HepG2 (cell line): ENCODE measurements around the gene FAM168A. TPM values are rescaled to one million over a fixed set of nuclear protein-coding genes. Genes with fewer than 3 reads are reported as not detected.

Experiments used
- ATAC-seq: fragments of 200-7000 bp; cut with Tn5 transposase; 3 replicates; pipeline ENCODE4 v1.9.1; 2020; ENCODE audit warnings: mild to moderate bottlenecking, moderate library complexity
- BruUV-seq: library from RNA; stranded (reverse); fragments of 400-500 nt; replicated peaks from 2 replicates; lab custom pipeline; 2021; lab: Mats Ljungman, UMichigan
- CTCF ChIA-PET: fragments of 300-600 bp; formaldehyde crosslinking; extraction: SDS; loops from one replicate; lab custom pipeline; 2021; ENCODE audit warnings: low total read pairs, inconsistent platforms, low intra/inter-chr PET ratio; lab: Yijun Ruan, JAX
- POLR2A ChIA-PET: fragments of 350-600 bp; sonication (Branson Sonifier 250); formaldehyde crosslinking; loops from one replicate; lab custom pipeline; 2020; ENCODE audit warnings: antibody characterized with exemption, inconsistent platforms; lab: Yijun Ruan, JAX
- DNase-seq: peaks from one replicate; pipeline ENCODE4 v3.0.0-alpha.2; 2015; ENCODE audit warnings: low spot score
- FAIRE-seq: peaks from 3 replicates; lab custom pipeline; 2011; peaks lifted over from hg19 to GRCh38; lab: Jason Lieb, UNC
- H2AFZ ChIP-seq: one replicate; pipeline ENCODE4 v1.6.1; 2011; ENCODE audit warnings: low read length, inconsistent platforms
- H3K27ac ChIP-seq: fragments of 300-600 bp; 3 replicates; pipeline ENCODE4 v1.8.0; 2011; ENCODE audit warnings: mixed run types, mild to moderate bottlenecking, mixed read lengths, low read length, inconsistent platforms; ENCODE audit not compliant: insufficient read depth; ENCODE audit errors: extremely low read length
- H3K27me3 ChIP-seq, 2 experiments: fragments of 200-600 bp in 1 of 2; 2 replicates in 1 of 2; 3 replicates in 1 of 2; pipeline versions ENCODE4 v1.6.0 to v1.8.0; 2011; ENCODE audit warnings: low read length in 2 of 2, mild to moderate bottlenecking in 2 of 2, moderate library complexity in 2 of 2, inconsistent platforms in 1 of 2; ENCODE audit not compliant: insufficient read depth in 2 of 2, control insufficient read depth in 1 of 2
- H3K36me3 ChIP-seq, 2 experiments: fragments of 200-600 bp in 1 of 2; replicated peaks in 1 of 2; 2 replicates in 1 of 2; 3 replicates in 1 of 2; pipeline versions ENCODE4 v1.5.1 to v1.8.0; 2011; ENCODE audit warnings: low read length in 2 of 2, inconsistent platforms in 1 of 2; ENCODE audit not compliant: insufficient read depth in 2 of 2, control insufficient read depth in 1 of 2
- H3K4me1 ChIP-seq: 2 replicates; pipeline ENCODE4 v1.5.1; 2012; ENCODE audit warnings: low read length, inconsistent platforms; ENCODE audit not compliant: insufficient read depth
- H3K4me2 ChIP-seq: 2 replicates; pipeline ENCODE4 v1.6.0; 2011; ENCODE audit warnings: low read depth, low read length, inconsistent platforms
- H3K4me3 ChIP-seq, 3 experiments: fragments of 200-600 bp in 1 of 3; sonication (generic), shearing (Covaris generic) in 1 of 3; replicated peaks in 1 of 3; 2 replicates each; pipeline ENCODE4 v1.5.1; 2011 to 2016; ENCODE audit warnings: low read length in 3 of 3, inconsistent platforms in 2 of 3, low read depth in 2 of 3, mild to moderate bottlenecking in 2 of 3, control low read depth in 1 of 3, mixed read lengths in 1 of 3; ENCODE audit not compliant: insufficient read depth in 1 of 3
- H3K79me2 ChIP-seq: one replicate; pipeline ENCODE4 v1.6.1; 2011; ENCODE audit warnings: low read length, inconsistent platforms; ENCODE audit not compliant: insufficient read depth
- H3K9ac ChIP-seq: 2 replicates; pipeline ENCODE4 v1.6.0; 2011; ENCODE audit warnings: mild to moderate bottlenecking, low read depth, low read length, inconsistent platforms; ENCODE audit not compliant: insufficient read depth
- H3K9me3 ChIP-seq: 2 replicates; pipeline ENCODE4 v1.5.1; 2012; ENCODE audit warnings: mild to moderate bottlenecking, low read length
- H4K20me1 ChIP-seq: 2 replicates; pipeline ENCODE4 v1.6.0; 2011; ENCODE audit warnings: inconsistent platforms, mild to moderate bottlenecking, low read length, moderate library complexity; ENCODE audit not compliant: insufficient read depth
- AGO1 ChIP-seq: fragments of 200-400 bp; formaldehyde crosslinking; IDR thresholded peaks from 2 replicates; pipeline ENCODE4 v1.6.1; 2017; ENCODE audit warnings: mild to moderate bottlenecking, low read depth, low read length, moderate library complexity; ENCODE audit not compliant: poor library complexity, severe bottlenecking
- BCL6 ChIP-seq: IDR thresholded peaks from 2 replicates; pipeline ENCODE4 v1.6.1; 2016; ENCODE audit warnings: missing genetic modification reagents, missing compliant biosample characterization
- KLF12 ChIP-seq: sonication (generic); formaldehyde crosslinking; IDR thresholded peaks from 2 replicates; pipeline ENCODE4 v1.4.0; 2020; ENCODE audit warnings: missing genetic modification reagents, borderline replicate concordance
- PHF8 ChIP-seq: sonication (generic); formaldehyde crosslinking; IDR thresholded peaks from 2 replicates; pipeline ENCODE4 v1.5.0; 2020; ENCODE audit warnings: missing genetic modification reagents
- SIX1 ChIP-seq: sonication (generic); formaldehyde crosslinking; IDR thresholded peaks from 2 replicates; pipeline ENCODE4 v1.4.0; 2020; ENCODE audit warnings: missing genetic modification reagents, borderline replicate concordance
- TP53 ChIP-seq: sonication (generic); formaldehyde crosslinking; conservative IDR thresholded peaks from 2 replicates; pipeline ENCODE4 v1.4.0; 2020; ENCODE audit warnings: missing genetic modification reagents
- ZFY ChIP-seq: sonication (generic); formaldehyde crosslinking; IDR thresholded peaks from 2 replicates; pipeline ENCODE4 v1.4.0; 2020; ENCODE audit warnings: missing genetic modification reagents
- ZNF33B ChIP-seq: sonication (generic); formaldehyde crosslinking; IDR thresholded peaks from 2 replicates; pipeline ENCODE4 v1.5.1; 2020; ENCODE audit warnings: mild to moderate bottlenecking, missing genetic modification reagents
- ZNF556 ChIP-seq: sonication (generic); formaldehyde crosslinking; IDR thresholded peaks from 2 replicates; pipeline ENCODE4 v1.4.0; 2020; ENCODE audit warnings: mild to moderate bottlenecking, missing genetic modification reagents, borderline replicate concordance
- ZNF782 ChIP-seq: sonication (generic); formaldehyde crosslinking; IDR thresholded peaks from 2 replicates; pipeline ENCODE4 v1.4.0; 2020; ENCODE audit warnings: missing genetic modification reagents, mild to moderate bottlenecking, borderline replicate concordance
- ZSCAN31 ChIP-seq: sonication (generic); formaldehyde crosslinking; IDR thresholded peaks from 2 replicates; pipeline ENCODE4 v1.5.0; 2020; ENCODE audit warnings: low read depth, mild to moderate bottlenecking, missing genetic modification reagents
- ZZZ3 ChIP-seq: sonication (generic); formaldehyde crosslinking; IDR thresholded peaks from 2 replicates; pipeline ENCODE4 v1.4.0; 2020; ENCODE audit warnings: missing genetic modification reagents, mild to moderate bottlenecking, borderline replicate concordance
- WGBS: methylation state at CpG from one replicate; pipeline ENCODE4 v1.1.6; 2017; ENCODE audit warnings: low lambda C conversion rate; 5-methylcytosine and 5-hydroxymethylcytosine counted together
- in situ Hi-C: cut with HindIII; loops from 2 replicates; pipeline ENCODE4 v1.10.0; 2017; ENCODE audit warnings: low pct_unique_long_range_greater_than_20kb; ENCODE audit not compliant: extremely low pct_ligation_motif_present
- intact Hi-C: fragments of 100-400 bp; cut with micrococcal nuclease; formaldehyde crosslinking; loops from one replicate; pipeline ENCODE4 v1.10.0; 2022; ENCODE audit not compliant: unreplicated experiment
- polyA plus RNA-seq, 8 experiments: library from polyadenylated mRNA; depleted of rRNA in 3 of 8; stranded (reverse) in 7 of 8; unstranded in 1 of 8; fragments of >200 nt; fragmentation: Illumina TruSeq in 4 of 8; extraction: Trizol in 4 of 8; gene quantifications; 2 replicates each; pipeline versions ENCODE4 v1.2.1 to v1.2.3, GENCODE V29; 2011 to 2016; ENCODE audit warnings: low read depth in 4 of 8, missing spikeins in 1 of 8, mixed read lengths in 1 of 8; ENCODE audit not compliant: insufficient read depth in 1 of 8
- total RNA-seq, 5 experiments: library from RNA; depleted of rRNA; stranded (reverse); fragments of >200 nt; fragmentation: Illumina TruSeq; extraction: Trizol; gene quantifications; 2 replicates each; pipeline ENCODE4 v1.2.3, GENCODE V29; 2016; ENCODE audit warnings: low read depth in 1 of 5
- TF ChIP-seq, protein P1 (sequence below): sonication (generic); formaldehyde crosslinking; IDR thresholded peaks from 2 replicates; pipeline ENCODE4 v1.8.0; 2022; ENCODE audit warnings: missing genetic modification reagents, low read depth, mild to moderate bottlenecking, borderline replicate concordance
- TF ChIP-seq, protein P2 (sequence below): sonication (generic); formaldehyde crosslinking; IDR thresholded peaks from 2 replicates; pipeline ENCODE4 v1.4.0; 2020; ENCODE audit warnings: missing genetic modification reagents, low read depth, mild to moderate bottlenecking, borderline replicate concordance
- TF ChIP-seq, protein P3 (sequence below), 2 experiments: sonication (generic) in 1 of 2; formaldehyde crosslinking in 1 of 2; IDR thresholded peaks; 2 replicates each; pipeline versions ENCODE4 v1.5.1 to v1.6.1; 2011 to 2020; ENCODE audit warnings: borderline replicate concordance in 1 of 2, low read depth in 1 of 2, low read length in 1 of 2, mild to moderate bottlenecking in 1 of 2, missing genetic modification reagents in 1 of 2, moderate library complexity in 1 of 2
- TF ChIP-seq, protein P4 (sequence below): sonication (generic); formaldehyde crosslinking; IDR thresholded peaks from 2 replicates; pipeline ENCODE4 v1.4.0; 2020; ENCODE audit warnings: mild to moderate bottlenecking, missing genetic modification reagents
- TF ChIP-seq, protein P5 (sequence below): sonication (generic); formaldehyde crosslinking; IDR thresholded peaks from 2 replicates; pipeline ENCODE4 v1.5.0; 2020; ENCODE audit warnings: missing genetic modification reagents

The FAM168A gene
- total and polyA plus RNA-seq, 2 of the 13 experiments (the other 11 are each of a cell fraction or from before 2014, with no cell fraction given), result 13.9 to 15.8 TPM

DNA sequence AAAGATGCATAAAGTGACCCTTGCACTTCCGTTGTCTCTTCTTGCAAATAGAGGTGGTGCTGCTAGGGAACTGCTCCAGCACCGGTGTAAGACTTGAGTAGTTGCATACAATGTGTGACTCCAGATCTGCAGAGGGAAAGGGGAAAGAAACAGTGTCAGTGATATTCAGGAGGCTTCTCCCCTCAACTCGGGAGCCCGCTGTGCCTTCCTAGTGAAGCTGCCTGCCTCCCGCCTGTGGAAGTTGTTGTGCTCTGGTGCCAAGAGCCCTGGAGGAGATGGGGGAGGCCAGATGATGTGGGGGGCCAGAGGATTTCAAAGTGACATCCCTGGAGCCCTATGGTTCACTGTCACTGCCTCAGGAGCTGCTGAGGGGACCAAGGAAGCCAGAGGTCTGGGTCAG is 191.3 kb downstream of the FAM168A start:
- Histone ChIP-seq H2AFZ (no peak overlapping the region), H3K9me3 (no peaks in the 10 kb centered on the region), H4K20me1 (no peaks in the 10 kb centered on the region), H3K36me3 (peaks cover 10 to 25% of the 10 kb centered on the region in 2 experiments), H3K79me2 (no peaks in the 10 kb centered on the region), H3K4me3 (no peak overlapping the region), H3K4me2 (no peak overlapping the region), H3K9ac (no peak overlapping the region), H3K4me1 (peaks cover 8% of the 10 kb centered on the region), H3K27me3 (no peaks in the 10 kb centered on the region), H3K27ac (no peak overlapping the region)
- intact Hi-C loops (loop anchor here (10.0 kb wide), 1 partner anchor 218 kb away; no protein-coding TSS in a partner anchor), in situ Hi-C loops (loop anchor here (10.0 kb wide), 1 partner anchor 218 kb away; no protein-coding TSS in a partner anchor)
- ChIA-PET CTCF (no interaction called here), POLR2A (no interaction called here)
- FAIRE-seq, result no peak
- TF ChIP-seq ZZZ3 (CRISPR knock-in tag) (no peak), ZNF33B (CRISPR knock-in tag) (no peak), ZNF782 (CRISPR knock-in tag) (no peak), ZNF556 (CRISPR knock-in tag) (no peak), ZFY (CRISPR knock-in tag) (no peak), SIX1 (CRISPR knock-in tag) (no peak), PHF8 (CRISPR knock-in tag) (no peak), BCL6 (CRISPR knock-in tag) (no peak), TP53 (no peak), KLF12 (CRISPR knock-in tag) (no peak), ZSCAN31 (no peak), AGO1 (no peak)
- TF ChIP-seq, protein P1, sequence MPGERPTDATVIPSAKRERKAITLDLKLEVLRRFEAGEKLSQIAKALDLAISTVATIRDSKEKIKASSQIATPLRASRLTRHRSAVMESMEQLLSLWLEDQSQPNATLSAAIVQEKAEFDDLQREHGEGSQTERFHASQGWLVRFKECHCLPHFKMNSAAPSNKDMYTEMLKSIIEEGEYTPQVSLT (CRISPR knock-in tag), result no peak
- TF ChIP-seq, protein P2, sequence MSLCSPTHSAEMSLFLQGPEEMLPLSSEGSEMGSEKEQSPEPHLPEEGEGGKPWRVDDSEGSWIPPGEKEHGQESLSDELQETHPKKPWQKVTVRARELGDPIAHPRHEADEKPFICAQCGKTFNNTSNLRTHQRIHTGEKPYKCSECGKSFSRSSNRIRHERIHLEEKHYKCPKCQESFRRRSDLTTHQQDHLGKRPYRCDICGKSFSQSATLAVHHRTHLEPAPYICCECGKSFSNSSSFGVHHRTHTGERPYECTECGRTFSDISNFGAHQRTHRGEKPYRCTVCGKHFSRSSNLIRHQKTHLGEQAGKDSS (CRISPR knock-in tag), result no peak
- TF ChIP-seq, protein P3, sequence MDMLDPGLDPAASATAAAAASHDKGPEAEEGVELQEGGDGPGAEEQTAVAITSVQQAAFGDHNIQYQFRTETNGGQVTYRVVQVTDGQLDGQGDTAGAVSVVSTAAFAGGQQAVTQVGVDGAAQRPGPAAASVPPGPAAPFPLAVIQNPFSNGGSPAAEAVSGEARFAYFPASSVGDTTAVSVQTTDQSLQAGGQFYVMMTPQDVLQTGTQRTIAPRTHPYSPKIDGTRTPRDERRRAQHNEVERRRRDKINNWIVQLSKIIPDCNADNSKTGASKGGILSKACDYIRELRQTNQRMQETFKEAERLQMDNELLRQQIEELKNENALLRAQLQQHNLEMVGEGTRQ (IDR thresholded peaks at IDR 0.05; ENCODE audit: low read depth, low read length), result no peak
- TF ChIP-seq, protein P3 (CRISPR knock-in tag; IDR thresholded peaks at IDR 0.05; ENCODE audit: borderline replicate concordance), result no peak
- TF ChIP-seq, protein P4, sequence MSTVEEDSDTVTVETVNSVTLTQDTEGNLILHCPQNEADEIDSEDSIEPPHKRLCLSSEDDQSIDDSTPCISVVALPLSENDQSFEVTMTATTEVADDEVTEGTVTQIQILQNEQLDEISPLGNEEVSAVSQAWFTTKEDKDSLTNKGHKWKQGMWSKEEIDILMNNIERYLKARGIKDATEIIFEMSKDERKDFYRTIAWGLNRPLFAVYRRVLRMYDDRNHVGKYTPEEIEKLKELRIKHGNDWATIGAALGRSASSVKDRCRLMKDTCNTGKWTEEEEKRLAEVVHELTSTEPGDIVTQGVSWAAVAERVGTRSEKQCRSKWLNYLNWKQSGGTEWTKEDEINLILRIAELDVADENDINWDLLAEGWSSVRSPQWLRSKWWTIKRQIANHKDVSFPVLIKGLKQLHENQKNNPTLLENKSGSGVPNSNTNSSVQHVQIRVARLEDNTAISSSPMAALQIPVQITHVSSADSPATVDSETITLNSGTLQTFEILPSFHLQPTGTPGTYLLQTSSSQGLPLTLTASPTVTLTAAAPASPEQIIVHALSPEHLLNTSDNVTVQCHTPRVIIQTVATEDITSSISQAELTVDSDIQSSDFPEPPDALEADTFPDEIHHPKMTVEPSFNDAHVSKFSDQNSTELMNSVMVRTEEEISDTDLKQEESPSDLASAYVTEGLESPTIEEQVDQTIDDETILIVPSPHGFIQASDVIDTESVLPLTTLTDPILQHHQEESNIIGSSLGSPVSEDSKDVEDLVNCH (CRISPR knock-in tag), result no peak
- TF ChIP-seq, protein P5, sequence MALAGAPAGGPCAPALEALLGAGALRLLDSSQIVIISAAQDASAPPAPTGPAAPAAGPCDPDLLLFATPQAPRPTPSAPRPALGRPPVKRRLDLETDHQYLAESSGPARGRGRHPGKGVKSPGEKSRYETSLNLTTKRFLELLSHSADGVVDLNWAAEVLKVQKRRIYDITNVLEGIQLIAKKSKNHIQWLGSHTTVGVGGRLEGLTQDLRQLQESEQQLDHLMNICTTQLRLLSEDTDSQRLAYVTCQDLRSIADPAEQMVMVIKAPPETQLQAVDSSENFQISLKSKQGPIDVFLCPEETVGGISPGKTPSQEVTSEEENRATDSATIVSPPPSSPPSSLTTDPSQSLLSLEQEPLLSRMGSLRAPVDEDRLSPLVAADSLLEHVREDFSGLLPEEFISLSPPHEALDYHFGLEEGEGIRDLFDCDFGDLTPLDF (CRISPR knock-in tag), result no peak
- BruUV-seq, result no TSS peak
- no peak for DNase-seq
- ATAC-seq, result no peak
- WGBS, result 93% methylated on average over 5 of the region's 5 CpGs
